SIG-M5 treated with dmso at 0.1 percent for 504 hours (cell line): ENCODE data around the gene RIPPLY2.
"Not testable (repeated sequence)": the region's sequence is repeated elsewhere in the genome, so short reads cannot be mapped to it uniquely, and the experiment has no call there.

Experiments
- DNase-seq: peaks from one replicate; lab custom pipeline; 2025; ENCODE audit not compliant: unreplicated experiment; lab: John Stamatoyannopoulos, UW

Gene RIPPLY2

DNA sequence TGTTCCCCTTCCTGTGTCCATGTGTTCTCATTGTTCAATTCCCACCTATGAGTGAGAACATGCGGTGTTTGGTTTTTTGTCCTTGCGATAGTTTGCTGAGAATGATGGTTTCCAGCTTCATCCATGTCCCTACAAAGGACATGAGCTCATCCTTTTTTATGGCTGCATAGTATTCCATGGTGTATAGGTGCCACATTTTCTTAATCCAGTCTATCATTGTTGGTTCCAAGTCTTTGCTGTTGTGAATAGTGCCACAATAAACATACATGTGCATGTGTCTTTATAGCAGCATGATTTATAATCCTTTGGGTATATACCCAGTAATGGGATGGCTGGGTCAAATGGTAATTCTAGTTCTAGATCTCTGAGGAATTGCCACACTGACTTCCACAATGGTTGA lies 43.9 kb downstream of the RIPPLY2 start:
- not testable (repeated sequence) for DNase-seq

DNA sequence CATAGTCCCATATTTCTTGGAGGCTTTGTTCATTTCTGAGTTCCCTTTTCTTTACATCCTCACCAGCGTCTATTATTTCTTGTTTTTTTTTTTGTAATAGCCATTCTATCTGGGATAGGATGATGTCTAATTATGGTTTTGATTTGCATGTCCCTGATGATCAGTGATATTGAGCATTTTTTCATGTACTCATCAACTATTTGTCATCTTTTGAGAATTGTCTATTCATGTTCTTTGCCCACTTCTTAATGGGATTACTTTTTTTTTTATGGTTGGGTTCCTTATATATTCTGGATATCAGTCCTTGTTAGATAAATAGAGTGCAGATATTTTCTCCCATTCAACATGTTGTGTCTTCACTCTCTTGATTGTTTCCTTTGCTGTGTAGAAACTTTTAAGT lies 48.5 kb downstream of the RIPPLY2 start:
- DNase-seq, result no peak

DNA sequence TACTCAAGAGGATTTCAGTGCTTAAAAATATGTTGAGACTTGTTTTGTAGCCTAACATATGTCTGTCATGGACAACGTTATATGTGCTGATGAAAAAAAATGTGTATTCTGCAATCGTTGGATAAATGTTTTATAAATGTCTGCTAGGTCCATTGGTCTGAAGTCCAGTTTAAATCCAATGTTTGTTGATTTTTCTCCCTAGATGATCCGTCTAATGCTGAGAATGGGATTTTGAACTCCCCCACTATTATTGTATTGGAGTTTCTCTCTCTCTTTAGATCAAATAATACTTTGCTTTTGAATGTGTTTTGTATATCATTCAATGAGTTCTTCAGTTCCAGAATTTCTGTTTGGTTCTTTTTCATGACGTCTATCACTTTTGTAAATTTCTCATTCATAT lies 51.2 kb downstream of the RIPPLY2 start:
- no peak for DNase-seq

DNA sequence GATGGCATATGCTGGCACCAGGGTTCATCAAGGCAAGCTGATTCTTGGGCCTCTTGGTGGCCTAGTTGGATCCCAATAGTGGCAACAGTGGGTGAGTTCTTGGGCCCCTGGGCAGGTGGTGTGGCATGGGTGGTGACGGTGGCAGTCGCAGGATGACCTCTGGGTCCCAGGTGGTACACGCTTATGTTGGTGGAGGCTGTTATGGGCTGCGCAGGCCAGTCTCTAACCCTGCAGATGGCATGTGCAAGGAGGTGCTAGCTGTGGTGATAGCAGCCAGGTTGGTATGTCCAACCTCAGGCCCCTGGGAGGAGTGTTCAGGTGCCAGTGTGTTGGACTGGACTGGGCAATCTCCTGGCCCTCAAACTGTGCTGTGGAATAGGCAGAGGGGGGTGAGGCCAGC lies 52.5 kb downstream of the RIPPLY2 start:
- no peak for DNase-seq
